HG02973 (cell line): ENCODE measurements around the gene OBI1.
"Not testable (repeated sequence)": the region's sequence is repeated elsewhere in the genome, so short reads cannot be mapped to it uniquely, and the experiment has no call there.

Source experiments
- ATAC-seq: cut with Tn5 transposase; IDR thresholded peaks from one replicate; pipeline ENCODE4 v1.9.1; 2021; ENCODE audit warnings: moderate library complexity; ENCODE audit not compliant: unreplicated experiment

OBI1 gene

DNA sequence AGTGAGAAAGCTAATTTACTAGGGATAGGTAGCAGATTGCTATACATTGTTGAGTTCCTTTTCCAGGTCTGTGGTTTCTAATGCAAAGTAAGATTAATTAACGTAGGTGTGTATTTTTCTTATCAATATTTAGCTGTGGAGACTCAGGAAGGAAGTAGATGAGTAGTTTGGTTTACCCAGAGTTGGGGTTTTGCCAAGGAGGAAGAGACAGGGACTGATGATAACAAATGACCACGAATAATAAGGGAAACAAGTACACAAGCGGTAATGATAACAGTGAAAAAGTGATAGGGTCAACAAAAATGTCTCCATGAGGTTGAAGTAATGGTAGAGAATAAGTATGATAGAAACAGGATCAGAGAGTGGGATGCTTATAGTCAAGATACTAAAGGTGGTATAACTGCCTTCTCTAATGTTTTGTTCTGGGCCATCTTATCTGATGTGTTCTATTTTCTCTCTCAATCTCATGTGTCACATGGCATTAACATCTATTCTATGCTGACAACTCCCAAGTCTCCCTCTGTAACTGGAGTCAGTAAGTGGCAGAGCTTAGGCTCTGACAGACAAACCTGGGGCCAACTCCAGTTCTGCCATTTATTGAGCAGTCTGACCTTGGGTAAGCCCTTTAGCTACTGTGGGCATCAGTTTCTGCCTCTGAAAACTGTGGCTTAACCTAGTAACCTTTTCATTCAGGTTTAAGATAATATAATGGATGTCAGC lies 8.8 kb downstream of the OBI1 start:
- no peak for ATAC-seq

DNA sequence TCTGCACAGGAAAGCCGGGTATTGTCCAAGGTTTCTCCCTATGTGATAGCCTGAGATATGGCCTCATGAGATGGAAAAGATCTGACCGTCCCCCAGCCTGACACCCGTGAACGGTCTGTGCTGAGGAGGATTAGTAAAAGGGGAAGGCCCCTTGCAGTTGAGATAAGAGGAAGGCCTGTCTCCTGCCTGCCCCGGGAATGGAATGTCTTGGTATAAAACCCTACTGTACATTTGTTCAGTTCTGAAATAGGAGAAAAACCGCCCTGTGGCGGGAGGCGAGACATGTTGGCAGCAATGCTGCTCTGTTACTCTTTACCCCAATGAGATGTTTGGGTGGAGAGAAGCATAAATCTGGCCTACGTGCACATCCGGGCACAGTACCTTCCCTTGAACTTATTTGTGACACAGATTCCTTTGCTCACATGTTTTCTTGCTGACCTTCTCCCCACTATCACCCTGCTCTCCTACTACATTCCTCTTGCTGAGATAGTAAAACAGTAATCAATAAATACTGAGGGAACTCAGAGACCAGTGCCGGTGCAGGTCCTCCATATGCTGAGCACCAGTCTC lies 11.8 kb downstream of the OBI1 start:
- not testable (repeated sequence) for ATAC-seq

- no peak for ATAC-seq
These were observed 20.7 kb downstream of the OBI1 start for GRCh38 chr13:78638216-78638615.

- ATAC-seq = no peak
These were observed 22.5 kb downstream of the OBI1 start for GRCh38 chr13:78636495-78636894.

GRCh38 chr13:78632996-78633395 lies 26.0 kb downstream of the OBI1 start:
- ATAC-seq = no peak

GRCh38 chr13:78631077-78631476 lies 27.9 kb downstream of the OBI1 start:
- no peak for ATAC-seq

GRCh38 chr13:78630511-78630910 lies 28.4 kb downstream of the OBI1 start:
- no peak for ATAC-seq

DNA sequence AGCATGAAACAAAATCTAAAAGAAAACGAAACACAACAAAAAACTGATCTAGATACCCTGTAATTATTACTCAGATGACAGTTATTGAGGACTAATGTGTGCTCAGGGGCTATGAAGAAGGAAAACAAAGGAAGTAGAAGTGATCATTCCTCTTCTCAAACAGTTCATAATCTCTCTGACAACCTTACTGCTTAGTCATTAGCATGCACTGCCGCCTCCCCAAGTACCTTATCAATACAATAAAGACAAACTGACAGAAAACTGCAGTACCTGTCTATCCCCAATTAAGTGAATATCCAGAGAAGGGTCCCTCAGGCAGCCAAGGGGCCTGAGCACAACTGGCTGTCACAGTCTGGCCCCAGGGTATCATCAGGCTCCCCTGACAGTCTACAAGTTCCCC lies 33.6 kb downstream of the OBI1 start:
- no peak for ATAC-seq

- ATAC-seq = no peak
These were observed 35.8 kb downstream of the OBI1 start for GRCh38 chr13:78623132-78623531.

DNA sequence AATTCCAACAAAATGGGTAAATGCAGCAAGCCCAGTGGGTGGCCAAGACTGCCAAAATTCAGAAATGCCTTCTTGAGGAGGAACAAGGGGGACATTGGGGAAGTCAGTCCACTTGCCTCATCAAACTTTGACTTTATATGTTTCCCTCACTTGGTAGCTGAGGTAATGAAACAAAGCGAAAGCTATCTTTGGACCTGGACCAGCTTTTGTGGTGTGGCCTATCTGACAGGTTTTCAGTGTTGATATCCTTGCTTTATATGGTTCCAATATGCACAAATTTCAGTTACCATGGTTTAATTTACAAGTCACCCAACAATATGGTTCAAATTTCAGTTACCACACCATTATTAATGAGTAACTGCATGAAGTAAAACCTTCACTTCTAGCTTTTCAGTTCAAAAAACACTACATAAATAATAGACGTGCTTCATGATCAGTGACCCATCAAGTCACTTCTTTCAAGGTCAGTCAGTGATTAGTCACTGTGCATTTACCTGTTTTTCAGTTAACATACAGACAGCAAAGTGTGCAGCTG lies 38.0 kb downstream of the OBI1 start:
- no peak for ATAC-seq

- no peak for ATAC-seq
These were observed 40.5 kb downstream of the OBI1 start for GRCh38 chr13:78618411-78618810.

GRCh38 chr13:78611040-78611439 lies 47.9 kb downstream of the OBI1 start:
- ATAC-seq = no peak

- no peak for ATAC-seq
These were observed 48.5 kb downstream of the OBI1 start for GRCh38 chr13:78610381-78610883.

DNA sequence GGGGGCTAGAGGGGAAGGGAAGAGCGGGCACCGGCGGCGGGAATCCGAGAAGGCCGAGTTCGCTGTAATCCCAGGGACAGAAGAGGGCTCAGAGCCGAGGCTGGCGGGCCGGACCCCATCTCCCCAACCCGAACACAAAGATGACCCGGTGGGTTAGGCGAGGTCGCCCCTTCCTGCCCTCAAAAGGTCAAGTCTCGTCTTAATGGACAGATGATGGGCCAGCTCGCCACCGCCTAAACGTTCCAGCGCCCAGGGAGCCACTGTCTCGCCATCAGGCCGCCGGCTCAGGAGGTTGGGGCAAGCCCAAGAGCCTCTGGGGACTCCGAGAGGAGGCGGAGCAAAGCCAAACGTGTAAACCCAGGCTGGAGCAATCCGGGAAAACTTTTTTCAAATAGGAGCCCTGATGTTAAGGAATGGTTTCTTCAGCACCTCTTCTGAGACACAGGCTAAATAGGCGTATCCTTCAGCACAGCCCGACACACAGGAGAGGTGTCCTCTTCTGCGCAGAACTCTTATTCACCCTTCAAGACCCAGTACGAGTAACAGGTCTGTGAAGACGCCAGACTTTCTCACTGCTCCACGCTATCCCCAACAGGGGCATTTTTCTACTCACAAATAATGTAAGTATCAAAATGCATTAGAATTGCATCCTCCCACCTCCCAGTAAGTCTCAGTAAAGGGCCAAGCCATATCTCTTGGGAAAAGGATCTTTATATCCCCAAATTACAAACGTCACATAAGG lies 49.3 kb downstream of the OBI1 start:
- no peak for ATAC-seq

DNA sequence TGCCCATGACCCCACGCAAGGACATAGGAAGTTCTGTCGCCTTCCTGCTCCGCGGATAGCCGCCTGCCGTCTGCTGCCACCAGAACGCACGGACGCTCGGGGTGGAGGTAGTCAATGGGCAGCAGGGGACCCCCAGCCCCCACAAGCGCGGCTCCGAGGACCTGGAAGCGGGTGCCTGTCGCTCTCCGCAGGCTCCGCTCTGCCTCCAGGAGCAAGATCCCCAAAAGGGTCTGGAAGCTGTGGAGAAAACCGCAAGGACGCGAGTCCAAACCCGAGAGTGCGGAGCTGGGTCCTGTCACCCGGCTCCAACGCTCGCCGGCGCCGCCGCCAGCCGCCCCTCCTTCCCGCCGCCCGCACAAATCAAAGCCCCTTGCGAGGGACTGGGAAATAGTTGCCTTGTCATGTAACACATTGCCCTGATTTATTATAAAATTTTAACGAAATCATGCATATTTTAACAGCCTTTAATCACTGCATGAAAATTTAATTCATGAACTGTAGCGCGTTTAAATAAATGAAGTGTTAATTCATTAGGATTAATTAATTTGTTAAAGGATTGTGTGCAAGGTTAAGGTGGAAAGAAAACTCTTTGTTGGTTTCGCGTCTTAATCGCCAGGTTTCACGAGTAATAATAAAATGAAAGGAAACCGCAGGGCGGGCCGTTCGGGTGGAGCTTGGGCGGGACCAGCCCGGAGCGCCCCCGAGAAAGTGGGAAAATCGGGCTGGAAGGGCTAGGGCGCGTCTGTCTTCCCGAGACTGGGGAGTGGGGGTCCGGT lies 50.1 kb downstream of the OBI1 start:
- ATAC-seq = no peak

DNA sequence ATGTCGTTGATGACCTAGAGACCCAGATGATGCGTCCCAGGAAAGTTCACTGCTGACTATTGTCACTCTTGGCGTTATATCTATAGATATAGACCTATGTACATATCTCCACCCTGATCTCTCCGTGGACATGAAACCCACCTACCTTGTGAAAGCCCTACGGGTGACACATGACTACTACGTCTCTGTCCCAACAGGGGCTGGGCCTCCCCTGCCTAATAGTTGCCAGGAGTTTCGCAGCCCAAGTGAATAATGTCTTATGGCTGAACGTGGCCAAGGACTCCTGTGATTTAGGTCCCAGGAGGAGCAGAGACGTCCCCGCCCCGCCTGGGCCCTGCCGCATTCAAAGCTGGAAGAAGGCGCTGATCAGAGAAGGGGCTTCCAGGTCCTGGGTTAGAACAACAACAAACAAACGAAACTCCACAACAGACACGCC lies 50.7 kb downstream of the OBI1 start:
- ATAC-seq = no peak

GRCh38 chr13:78607409-78608251 lies 51.3 kb downstream of the OBI1 start:
- ATAC-seq = no peak

- no peak for ATAC-seq
These were observed 52.2 kb downstream of the OBI1 start for GRCh38 chr13:78606471-78607408.
